GM23338 (cell line): ENCODE results near the gene METTL5. TPM values are rescaled to one million over a fixed set of nuclear protein-coding genes. Genes with fewer than 3 reads are reported as not detected.
"Not testable (repeated sequence)": the region's sequence is repeated elsewhere in the genome, so short reads cannot be mapped to it uniquely, and the experiment has no call there.

Experiments
- ATAC-seq: fragments of 200-7000 bp; cut with Tn5 transposase; 3 replicates; pipeline ENCODE4 v1.9.1; 2020
- DNase-seq: peaks from one replicate; pipeline ENCODE4 v3.0.0-alpha.2; 2015; ENCODE audit warnings: low spot score
- H2AFZ ChIP-seq: fragments of 200-600 bp; sonication (generic); 2 replicates; pipeline ENCODE4 v1.8.0; 2016; ENCODE audit warnings: antibody characterized with exemption, mild to moderate bottlenecking, moderate library complexity
- H3F3A ChIP-seq: fragments of 200-600 bp; sonication (generic); replicated peaks from 2 replicates; pipeline ENCODE4 v1.8.0; 2017; ENCODE audit warnings: antibody characterized with exemption, mixed run types, low read depth
- H3K27ac ChIP-seq: fragments of 200-600 bp; sonication (generic); 2 replicates; pipeline ENCODE4 v1.6.1; 2016; ENCODE audit warnings: low read depth
- H3K27me3 ChIP-seq: fragments of 200-600 bp; sonication (generic); 2 replicates; pipeline ENCODE4 v1.8.0; 2016; ENCODE audit warnings: mild to moderate bottlenecking, mixed run types, moderate library complexity; ENCODE audit not compliant: insufficient read depth
- H3K36me3 ChIP-seq: fragments of 200-600 bp; sonication (generic); 2 replicates; pipeline ENCODE4 v1.8.0; 2016; ENCODE audit warnings: mild to moderate bottlenecking; ENCODE audit not compliant: insufficient read depth
- H3K4me1 ChIP-seq: fragments of 200-600 bp; sonication (generic); 2 replicates; pipeline ENCODE4 v1.8.0; 2016; ENCODE audit warnings: mild to moderate bottlenecking, moderate library complexity; ENCODE audit not compliant: insufficient read depth
- H3K4me2 ChIP-seq: fragments of 200-600 bp; sonication (generic); 2 replicates; pipeline ENCODE4 v1.7.1; 2017; ENCODE audit warnings: mixed run types
- H3K4me3 ChIP-seq: fragments of 200-600 bp; sonication (generic); 2 replicates; pipeline ENCODE4 v1.6.1; 2016; ENCODE audit warnings: mixed run types
- H3K79me2 ChIP-seq: fragments of 200-600 bp; sonication (generic); replicated peaks from 2 replicates; pipeline ENCODE4 v1.8.0; 2017; ENCODE audit warnings: mild to moderate bottlenecking; ENCODE audit not compliant: insufficient read depth
- H3K9me2 ChIP-seq: fragments of 200-600 bp; sonication (generic); 2 replicates; pipeline ENCODE4 v1.8.0; 2017; ENCODE audit not compliant: insufficient read depth
- H4K20me1 ChIP-seq: fragments of 200-600 bp; sonication (generic); replicated peaks from 2 replicates; pipeline ENCODE4 v1.8.0; 2017; ENCODE audit warnings: mild to moderate bottlenecking; ENCODE audit not compliant: insufficient read depth
- H3K27ac Mint-ChIP-seq: 2 replicates; pipeline ENCODE4 v1.8.0; 2020; ENCODE audit warnings: inconsistent platforms, mild to moderate bottlenecking, moderate library complexity, mixed read lengths
- H3K27me3 Mint-ChIP-seq: 3 replicates; pipeline ENCODE4 v1.8.0; 2022; ENCODE audit warnings: low read depth, mild to moderate bottlenecking, moderate library complexity, mixed read lengths, inconsistent platforms; ENCODE audit not compliant: insufficient read depth, poor library complexity
- H3K36me3 Mint-ChIP-seq: 3 replicates; pipeline ENCODE4 v1.8.0; 2021; ENCODE audit warnings: low read depth, mild to moderate bottlenecking, inconsistent platforms, moderate library complexity, mixed read lengths
- H3K4me1 Mint-ChIP-seq: 3 replicates; pipeline ENCODE4 v1.8.0; 2020; ENCODE audit warnings: mild to moderate bottlenecking, inconsistent platforms, mixed read lengths
- H3K4me3 Mint-ChIP-seq: 3 replicates; pipeline ENCODE4 v1.8.0; 2021; ENCODE audit warnings: moderate library complexity, mild to moderate bottlenecking, inconsistent platforms, mixed read lengths
- H3K9me3 Mint-ChIP-seq: 3 replicates; pipeline ENCODE4 v1.8.0; 2020; ENCODE audit warnings: moderate library complexity, mild to moderate bottlenecking, inconsistent platforms, mixed read lengths
- CREB1 ChIP-seq: fragments of 250-450 bp; sonication (Bioruptor Pico); IDR thresholded peaks from 2 replicates; pipeline ENCODE4 v1.5.0; 2020; ENCODE audit warnings: low read depth, mild to moderate bottlenecking, moderate library complexity
- CTCF ChIP-seq, 2 experiments: fragments of 200-600 bp in 1 of 2; sonication (generic) in 1 of 2; conservative IDR thresholded peaks; 2 replicates each; pipeline versions ENCODE4 v1.5.1 to v1.6.1; 2016 to 2017; ENCODE audit warnings: antibody characterized with exemption in 2 of 2, low read depth in 2 of 2, mild to moderate bottlenecking in 2 of 2, moderate library complexity in 1 of 2
- ETS1 ChIP-seq: IDR thresholded peaks from 2 replicates; pipeline ENCODE4 v1.6.1; 2016; ENCODE audit warnings: antibody characterized with exemption
- NANOG ChIP-seq: IDR thresholded peaks from 2 replicates; pipeline ENCODE4 v1.6.1; 2016; ENCODE audit warnings: antibody characterized with exemption, borderline replicate concordance
- polyA plus RNA-seq: library from polyadenylated mRNA; unstranded; fragments of >200 nt; fragmentation: Nextera tagmentation; extraction: Ambion mirVana; gene quantifications from 2 replicates; pipeline ENCODE4 v1.2.1, GENCODE V29; 2016
- total RNA-seq: library from RNA; depleted of rRNA; stranded (reverse); fragments of >200 nt; shearing (Covaris generic); gene quantifications from 2 replicates; pipeline ENCODE4 v1.2.3, GENCODE V29; 2014
- TF ChIP-seq, protein P1 (sequence below): IDR thresholded peaks from one replicate; pipeline ENCODE4 v1.6.1; 2018; ENCODE audit warnings: antibody characterized with exemption; ENCODE audit not compliant: unreplicated experiment

METTL5 gene
- total and polyA plus RNA-seq, 2 experiments from 2014 or later = 74.8 to 233 TPM

GRCh38 chr2:169853041-169853668 is 28.4 kb upstream of the METTL5 start (continued):
- TF ChIP-seq, protein P1, sequence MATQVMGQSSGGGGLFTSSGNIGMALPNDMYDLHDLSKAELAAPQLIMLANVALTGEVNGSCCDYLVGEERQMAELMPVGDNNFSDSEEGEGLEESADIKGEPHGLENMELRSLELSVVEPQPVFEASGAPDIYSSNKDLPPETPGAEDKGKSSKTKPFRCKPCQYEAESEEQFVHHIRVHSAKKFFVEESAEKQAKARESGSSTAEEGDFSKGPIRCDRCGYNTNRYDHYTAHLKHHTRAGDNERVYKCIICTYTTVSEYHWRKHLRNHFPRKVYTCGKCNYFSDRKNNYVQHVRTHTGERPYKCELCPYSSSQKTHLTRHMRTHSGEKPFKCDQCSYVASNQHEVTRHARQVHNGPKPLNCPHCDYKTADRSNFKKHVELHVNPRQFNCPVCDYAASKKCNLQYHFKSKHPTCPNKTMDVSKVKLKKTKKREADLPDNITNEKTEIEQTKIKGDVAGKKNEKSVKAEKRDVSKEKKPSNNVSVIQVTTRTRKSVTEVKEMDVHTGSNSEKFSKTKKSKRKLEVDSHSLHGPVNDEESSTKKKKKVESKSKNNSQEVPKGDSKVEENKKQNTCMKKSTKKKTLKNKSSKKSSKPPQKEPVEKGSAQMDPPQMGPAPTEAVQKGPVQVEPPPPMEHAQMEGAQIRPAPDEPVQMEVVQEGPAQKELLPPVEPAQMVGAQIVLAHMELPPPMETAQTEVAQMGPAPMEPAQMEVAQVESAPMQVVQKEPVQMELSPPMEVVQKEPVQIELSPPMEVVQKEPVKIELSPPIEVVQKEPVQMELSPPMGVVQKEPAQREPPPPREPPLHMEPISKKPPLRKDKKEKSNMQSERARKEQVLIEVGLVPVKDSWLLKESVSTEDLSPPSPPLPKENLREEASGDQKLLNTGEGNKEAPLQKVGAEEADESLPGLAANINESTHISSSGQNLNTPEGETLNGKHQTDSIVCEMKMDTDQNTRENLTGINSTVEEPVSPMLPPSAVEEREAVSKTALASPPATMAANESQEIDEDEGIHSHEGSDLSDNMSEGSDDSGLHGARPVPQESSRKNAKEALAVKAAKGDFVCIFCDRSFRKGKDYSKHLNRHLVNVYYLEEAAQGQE = no peak
- TF ChIP-seq CREB1 (CRISPR knock-in tag) (no peak), NANOG (no peak)

- Mint-ChIP-seq H3K4me3 (no peak overlapping the region), H3K27me3 (no peaks in the 10 kb centered on the region), H3K9me3 (no peaks in the 10 kb centered on the region), H3K36me3 (peaks cover 14% of the 10 kb centered on the region; the same call in 2 of the 3 replicates), H3K27ac (no peak overlapping the region), H3K4me1 (peaks cover 5% of the 10 kb centered on the region; the same call in 1 of the 3 replicates)
- Histone ChIP-seq H3K36me3 (no peaks in the 10 kb centered on the region), H3F3A (no peaks in the 10 kb centered on the region), H4K20me1 (peaks cover 4% of the 10 kb centered on the region; the same call in 1 of the 2 replicates), H3K4me1 (0 out of 2 replicates have a peak, but pooled peaks cover 9% of the 10 kb centered on the region), H3K27me3 (no peaks in the 10 kb centered on the region), H3K79me2 (peaks cover 78% of the 10 kb centered on the region), H3K4me3 (no peak overlapping the region), H2AFZ (no peak overlapping the region), H3K27ac (no peak overlapping the region), H3K4me2 (no peak overlapping the region), H3K9me2 (no peaks in the 10 kb centered on the region; the same call in 1 of the 2 replicates)
- ATAC-seq = no peak
- 0 out of 4 replicates have a peak, but pooled peaks of 1 of the 2 experiments have one; percentile 19 for TF ChIP-seq CTCF (conservative IDR thresholded peaks at IDR 0.05; ENCODE audit: low read depth in 2 of 2)
- no peak for TF ChIP-seq ETS1
- no peak for DNase-seq
These were observed 25.0 kb upstream of the METTL5 start for GRCh38 chr2:169849710-169850109.

GRCh38 chr2:169848959-169849693 is 24.4 kb upstream of the METTL5 start:
- H3K9me3 Mint-ChIP-seq, H3K4me3 Mint-ChIP-seq, H4K20me1 ChIP-seq, H3K4me3 ChIP-seq, H3K27ac ChIP-seq, DNase-seq, H3K4me1 ChIP-seq, H3K4me2 ChIP-seq, H3K9me2 ChIP-seq, ATAC-seq, H3K4me1 Mint-ChIP-seq, H3K36me3 ChIP-seq, H3K27me3 ChIP-seq, H3K27ac Mint-ChIP-seq, H3F3A ChIP-seq, H3K27me3 Mint-ChIP-seq, H2AFZ ChIP-seq: not testable (repeated sequence)
- H3K79me2 ChIP-seq = peaks cover 80% of the 10 kb centered on the region
- H3K36me3 Mint-ChIP-seq = peaks cover 14% of the 10 kb centered on the region; the same call in 2 of the 3 replicates
